Neutrophil (primary cell): ENCODE data around the gene CGNL1.

ENCODE experiments used
- H3K27ac ChIP-seq: fragments of 200-600 bp; sonication (generic); 2 replicates; pipeline ENCODE4 v1.5.1; 2016; ENCODE audit warnings: mild to moderate bottlenecking, moderate library complexity
- H3K27me3 ChIP-seq: fragments of 200-600 bp; sonication (generic); 2 replicates; pipeline ENCODE4 v1.6.0; 2016; ENCODE audit warnings: mild to moderate bottlenecking
- H3K36me3 ChIP-seq: fragments of 200-600 bp; sonication (generic); 2 replicates; pipeline ENCODE4 v1.5.1; 2017
- H3K4me1 ChIP-seq, 2 experiments: fragments of 200-600 bp in 1 of 2; sonication (generic) in 1 of 2; 1 replicate in 1 of 2; 2 replicates in 1 of 2; pipeline versions ENCODE4 v1.5.1 to v1.6.1; 2013 to 2016; ENCODE audit warnings: low read depth in 1 of 2, low read length in 1 of 2, mild to moderate bottlenecking in 1 of 2, moderate library complexity in 1 of 2; ENCODE audit not compliant: control insufficient read depth in 1 of 2, insufficient read depth in 1 of 2
- H3K4me3 ChIP-seq, 2 experiments: fragments of 200-600 bp in 1 of 2; sonication (generic) in 1 of 2; 1 replicate in 1 of 2; 2 replicates in 1 of 2; pipeline ENCODE4 v1.5.1; 2013 to 2016; ENCODE audit warnings: low read depth in 1 of 2, low read length in 1 of 2, mild to moderate bottlenecking in 1 of 2, moderate library complexity in 1 of 2
- H3K9me3 ChIP-seq: fragments of 200-600 bp; sonication (generic); 2 replicates; pipeline ENCODE4 v1.5.1; 2016
- CTCF ChIP-seq: fragments of 200-600 bp; sonication (generic); IDR thresholded peaks from 2 replicates; pipeline ENCODE4 v1.5.1; 2016; ENCODE audit warnings: antibody characterized with exemption

Gene CGNL1

GRCh38 chr15:57439128-57440027 lies 63.1 kb downstream of the CGNL1 start:
- no peaks in the 10 kb centered on the region for H3K27me3 ChIP-seq
- H3K36me3 ChIP-seq, result no peaks in the 10 kb centered on the region
- no peaks in the 10 kb centered on the region for H3K9me3 ChIP-seq
- H3K4me1 ChIP-seq, result no peaks in the 10 kb centered on the region
- no peak for TF ChIP-seq CTCF
- no peak overlapping the region for H3K27ac ChIP-seq
- no peak overlapping the region for H3K4me3 ChIP-seq

- H3K4me1 ChIP-seq, result no peaks in the 10 kb centered on the region
- no peak overlapping the region for H3K27ac ChIP-seq
- no peak for TF ChIP-seq CTCF
- no peaks in the 10 kb centered on the region for H3K9me3 ChIP-seq
- H3K36me3 ChIP-seq, result no peaks in the 10 kb centered on the region
- H3K27me3 ChIP-seq, result no peaks in the 10 kb centered on the region
- H3K4me3 ChIP-seq, result no peak overlapping the region
Observed at GRCh38 chr15:57440167-57440566, 63.9 kb downstream of the CGNL1 start.

- TF ChIP-seq CTCF, result no peak
- H3K27ac ChIP-seq, result no peak overlapping the region
- H3K9me3 ChIP-seq, result no peaks in the 10 kb centered on the region
- H3K27me3 ChIP-seq, result no peaks in the 10 kb centered on the region
- no peak overlapping the region for H3K4me3 ChIP-seq
- no peaks in the 10 kb centered on the region for H3K36me3 ChIP-seq
- no peaks in the 10 kb centered on the region for H3K4me1 ChIP-seq
Observed at GRCh38 chr15:57440799-57441198, 64.5 kb downstream of the CGNL1 start.

- Histone ChIP-seq H3K4me1 (no peaks in the 10 kb centered on the region), H3K9me3 (no peaks in the 10 kb centered on the region), H3K27ac (no peak overlapping the region), H3K36me3 (no peaks in the 10 kb centered on the region), H3K27me3 (no peaks in the 10 kb centered on the region), H3K4me3 (no peak overlapping the region)
- no peak for TF ChIP-seq CTCF
Observed at GRCh38 chr15:57442335-57442734, 66.0 kb downstream of the CGNL1 start.

GRCh38 chr15:57443486-57443885 lies 67.2 kb downstream of the CGNL1 start:
- Histone ChIP-seq H3K27me3 (no peaks in the 10 kb centered on the region), H3K36me3 (no peaks in the 10 kb centered on the region), H3K9me3 (no peaks in the 10 kb centered on the region), H3K27ac (no peak overlapping the region), H3K4me1 (no peaks in the 10 kb centered on the region), H3K4me3 (no peak overlapping the region)
- TF ChIP-seq CTCF, result no peak
